Naive thymus-derived CD4-positive, alpha-beta T cell (primary cell): ENCODE data around the gene VDR. TPM values are rescaled to one million over a fixed set of nuclear protein-coding genes. Genes with fewer than 3 reads are reported as not detected.

ENCODE experiments used
- ATAC-seq: fragments of 150-1000 bp; cut with Tn5 transposase; 2 replicates; pipeline ENCODE4 v1.10.0; 2021; ENCODE audit warnings: mild to moderate bottlenecking, moderate library complexity
- CTCF ChIA-PET: fragments of 350-600 bp; sonication (Branson Sonifier 250); formaldehyde crosslinking; loops from one replicate; lab custom pipeline; 2021; ENCODE audit warnings: antibody characterized with exemption; lab: Charles Lee
- POLR2A ChIA-PET: fragments of 350-600 bp; sonication (Branson Sonifier 250); formaldehyde crosslinking; loops from one replicate; lab custom pipeline; 2021; ENCODE audit warnings: antibody characterized with exemption, inconsistent platforms; lab: Charles Lee
- DNase-seq, 9 donors: peaks; one replicate each; pipeline versions ENCODE4 v3.0.0 to v3.0.0-alpha.2; 2020 to 2022; ENCODE audit warnings: mixed read lengths in 1 of 9
- H3K27ac ChIP-seq: one replicate; pipeline ENCODE4 v1.7.0; 2013; ENCODE audit warnings: mild to moderate bottlenecking, low read depth, low read length, moderate library complexity
- H3K27me3 ChIP-seq, 2 donors: one replicate each; pipeline ENCODE4 v1.7.0; 2013; ENCODE audit warnings: low read length in 2 of 2, mild to moderate bottlenecking in 2 of 2, moderate library complexity in 2 of 2; ENCODE audit not compliant: control insufficient read depth in 2 of 2, insufficient read depth in 2 of 2
- H3K36me3 ChIP-seq, 3 experiments: 1 replicate in 2 of 3; 2 replicates in 1 of 3; pipeline ENCODE4 v1.7.0; 2013; ENCODE audit warnings: low read length in 3 of 3, mild to moderate bottlenecking in 3 of 3, moderate library complexity in 1 of 3; ENCODE audit not compliant: insufficient read depth in 3 of 3, control insufficient read depth in 2 of 3
- H3K4me1 ChIP-seq, 2 donors: one replicate each; pipeline ENCODE4 v1.7.0; 2013; ENCODE audit warnings: low read length in 2 of 2, mild to moderate bottlenecking in 2 of 2, moderate library complexity in 1 of 2; ENCODE audit not compliant: control insufficient read depth in 2 of 2, insufficient read depth in 2 of 2
- H3K4me3 ChIP-seq: 2 replicates; pipeline ENCODE4 v1.7.0; 2013; ENCODE audit warnings: mild to moderate bottlenecking, low read length
- H3K9me3 ChIP-seq, 3 experiments: 1 replicate in 2 of 3; 2 replicates in 1 of 3; pipeline ENCODE4 v1.7.0; 2013; ENCODE audit warnings: low read length in 3 of 3; ENCODE audit not compliant: control insufficient read depth in 2 of 3
- H3K27ac Mint-ChIP-seq, 9 donors: one replicate each; pipeline ENCODE4 v1.8.0; 2020 to 2022; ENCODE audit warnings: mixed read lengths in 9 of 9, mild to moderate bottlenecking in 8 of 9, moderate library complexity in 5 of 9, inconsistent platforms in 2 of 9
- H3K27me3 Mint-ChIP-seq, 5 donors: one replicate each; pipeline ENCODE4 v1.8.0; 2021 to 2022; ENCODE audit warnings: mixed read lengths in 5 of 5, mild to moderate bottlenecking in 1 of 5
- H3K36me3 Mint-ChIP-seq, 5 donors: one replicate each; pipeline ENCODE4 v1.8.0; 2020 to 2022; ENCODE audit warnings: mixed read lengths in 5 of 5, mild to moderate bottlenecking in 3 of 5, inconsistent platforms in 1 of 5
- H3K4me1 Mint-ChIP-seq, 7 donors: one replicate each; pipeline ENCODE4 v1.8.0; 2020 to 2022; ENCODE audit warnings: mixed read lengths in 7 of 7, mild to moderate bottlenecking in 3 of 7, inconsistent platforms in 1 of 7
- H3K4me3 Mint-ChIP-seq, 10 donors: one replicate each; pipeline ENCODE4 v1.8.0; 2020 to 2022; ENCODE audit warnings: mild to moderate bottlenecking in 10 of 10, mixed read lengths in 10 of 10, moderate library complexity in 6 of 10, inconsistent platforms in 2 of 10
- H3K9me3 Mint-ChIP-seq, 11 donors: one replicate each; pipeline ENCODE4 v1.8.0; 2020 to 2022; ENCODE audit warnings: mixed read lengths in 11 of 11, mild to moderate bottlenecking in 4 of 11, inconsistent platforms in 1 of 11, moderate library complexity in 1 of 11
- intact Hi-C, 2 donors: fragments of 100-400 bp; cut with micrococcal nuclease; formaldehyde crosslinking; loops; one replicate each; pipeline ENCODE4 v1.15.1; 2023
- polyA plus RNA-seq, 2 donors: library from polyadenylated mRNA; unstranded; fragments of 300-500 nt; fragmentation: Illumina TruSeq; gene quantifications; one replicate each; pipeline ENCODE4 v1.2.3, GENCODE V29; 2021
- total RNA-seq, 6 experiments: library from RNA in 5 of 6; stranded (reverse) in 5 of 6; gene quantifications; 1 replicate in 5 of 6; 2 replicates in 1 of 6; pipeline ENCODE4 v1.2.3 and lab custom pipeline; 2021 to 2026

The VDR gene
- total and polyA plus RNA-seq, 7 experiments from 2014 or later, result 0.11 to 82.6 (median 2.5) TPM

- Histone ChIP-seq H3K27ac (no peak overlapping the region), H3K36me3 (no peaks in the 10 kb centered on the region), H3K4me3 (no peak overlapping the region), H3K27me3 (no peaks in the 10 kb centered on the region), H3K4me1 (peaks cover 14 to 43% of the 10 kb centered on the region in 2 donors), H3K9me3 (no peaks in the 10 kb centered on the region)
- peaks cover 0 to 40% (median 0%) of the 10 kb centered on the region in 5 donors for H3K36me3 Mint-ChIP-seq
- H3K4me1 Mint-ChIP-seq, result peaks cover 39 to 90% (median 54%) of the 10 kb centered on the region in 7 donors
- H3K4me3 Mint-ChIP-seq, result peak overlapping the region in 1 of 10 donors; percentile 74
- H3K27ac Mint-ChIP-seq, result peak overlapping the region in 3 of 9 donors; percentile 2 to 99 (median 11)
- no peaks in the 10 kb centered on the region for H3K27me3 Mint-ChIP-seq
- ChIA-PET CTCF (interaction anchor here (0.8 to 1.5 kb wide), 5 partner anchors 10 to 172 kb away, joined by 3 to 6 read pairs (median 3); no protein-coding TSS in a partner anchor), POLR2A (interaction anchor here (1.9 kb wide), 1 partner anchor 12 kb away, joined by 6 read pairs; no protein-coding TSS in a partner anchor)
- no peak for ATAC-seq
- no peak for DNase-seq
- intact Hi-C loops, result loop anchor here in 1 of 2 donors (5.0 to 10.0 kb wide), 2 partner anchors 221 to 1362 kb away; partner anchors contain the start of gene SENP1
- H3K9me3 Mint-ChIP-seq, result peaks cover 0 to 3% (median 0%) of the 10 kb centered on the region in 11 donors
These were observed 18.1 kb downstream of the VDR start for GRCh38 chr12:47886510-47887240.

DNA sequence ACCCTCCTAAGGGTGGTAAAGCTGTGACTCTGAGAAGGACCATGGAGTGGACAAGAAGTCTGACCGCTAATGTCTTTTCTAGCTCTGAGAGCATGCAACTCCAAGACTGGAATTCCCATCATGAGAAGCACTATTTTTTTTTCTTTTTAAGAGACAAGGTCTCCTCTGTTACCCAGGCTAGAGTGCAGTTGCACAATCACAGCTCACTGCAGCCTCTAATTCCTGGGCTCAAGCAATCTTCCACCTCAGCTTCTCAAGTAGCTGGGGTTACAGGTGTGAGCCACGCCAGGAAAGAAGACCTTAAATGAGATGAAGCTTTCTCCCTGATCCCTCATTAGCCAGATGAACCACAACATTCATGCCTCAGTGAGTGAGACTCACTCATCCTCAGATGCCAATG, 19.2 kb downstream of the VDR start:
- Histone ChIP-seq H3K9me3 (no peaks in the 10 kb centered on the region), H3K4me3 (no peak overlapping the region), H3K4me1 (peaks cover 14 to 44% of the 10 kb centered on the region in 2 donors), H3K27ac (no peak overlapping the region), H3K27me3 (no peaks in the 10 kb centered on the region), H3K36me3 (no peaks in the 10 kb centered on the region)
- intact Hi-C loops, result loop anchor here in 1 of 2 donors (1.0 to 10.0 kb wide), 4 partner anchors 19 to 1361 kb away; partner anchors contain the start of genes SENP1 and VDR
- Mint-ChIP-seq H3K4me1 (peaks cover 37 to 85% (median 61%) of the 10 kb centered on the region in 7 donors), H3K27ac (peak overlapping the region in 5 of 9 donors; percentile 26 to 99 (median 94)), H3K9me3 (peaks cover 0 to 3% (median 0%) of the 10 kb centered on the region in 11 donors), H3K27me3 (no peaks in the 10 kb centered on the region), H3K36me3 (peaks cover 0 to 36% (median 0%) of the 10 kb centered on the region in 5 donors), H3K4me3 (peak overlapping the region in 4 of 10 donors; percentile 74 to 94 (median 86))
- POLR2A ChIA-PET, result interaction anchor here (0.7 to 1.1 kb wide), 2 partner anchors 17 to 175 kb away, joined by 3 read pairs; no protein-coding TSS in a partner anchor
- CTCF ChIA-PET, result interaction anchor here (0.6 to 1.6 kb wide), 10 partner anchors 11 to 646 kb away, joined by 3 to 5 read pairs (median 4); no protein-coding TSS in a partner anchor
- ATAC-seq (no peak), DNase-seq (no peak)

DNA sequence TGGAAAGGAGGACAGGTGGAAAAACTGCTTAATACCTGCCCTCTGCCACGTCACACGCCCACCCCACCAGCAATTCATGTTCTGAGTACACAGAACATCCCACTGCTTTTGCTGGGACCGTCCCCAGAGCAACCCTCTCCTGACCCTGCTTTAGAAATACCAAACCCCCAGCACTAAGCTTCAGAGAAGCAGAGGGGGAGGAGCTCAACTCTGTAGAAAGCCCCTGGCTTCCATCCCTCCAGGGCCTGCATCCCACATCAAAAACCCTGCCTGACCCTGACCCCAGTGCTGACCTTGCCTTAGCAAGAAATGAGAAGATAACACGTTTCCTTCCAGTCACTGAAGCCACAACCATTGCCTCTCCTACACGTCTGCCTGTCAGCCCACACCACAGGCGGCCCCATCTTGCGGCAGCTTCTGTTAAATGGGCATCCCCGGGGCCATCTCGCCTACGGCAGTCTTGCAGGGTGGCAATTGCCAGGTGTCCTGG, 19.7 kb downstream of the VDR start:
- intact Hi-C loops, result loop anchor here in 1 of 2 donors (1.0 to 10.0 kb wide), 4 partner anchors 19 to 1360 kb away; partner anchors contain the start of genes SENP1 and VDR
- Mint-ChIP-seq H3K4me1 (peaks cover 37 to 85% (median 60%) of the 10 kb centered on the region in 7 donors), H3K9me3 (peaks cover 0 to 3% (median 0%) of the 10 kb centered on the region in 11 donors), H3K27ac (peak overlapping the region; percentile 32 to 99 (median 68)), H3K27me3 (no peaks in the 10 kb centered on the region), H3K36me3 (peaks cover 0 to 36% (median 0%) of the 10 kb centered on the region in 5 donors), H3K4me3 (peak overlapping the region in 8 of 10 donors; percentile 3 to 94 (median 79))
- H3K36me3 ChIP-seq, result no peaks in the 10 kb centered on the region
- ChIA-PET CTCF (interaction anchor here (0.6 to 1.7 kb wide), 10 partner anchors 12 to 646 kb away, joined by 3 to 6 read pairs (median 4); partner anchors contain the start of gene VDR), POLR2A (interaction anchor here (0.7 to 2.8 kb wide), 3 partner anchors 18 to 175 kb away, joined by 3 to 13 read pairs (median 3); partner anchors contain the start of gene VDR)
- peak in 1 of 9 donors; percentile 85 for DNase-seq
- H3K9me3 ChIP-seq, result no peaks in the 10 kb centered on the region
- H3K4me1 ChIP-seq, result peaks cover 14 to 44% of the 10 kb centered on the region in 2 donors
- no peaks in the 10 kb centered on the region for H3K27me3 ChIP-seq
- H3K27ac ChIP-seq, result no peak overlapping the region
- H3K4me3 ChIP-seq, result no peak overlapping the region
- ATAC-seq, result peak; percentile 49

GRCh38 chr12:47884501-47884900, 20.3 kb downstream of the VDR start:
- Mint-ChIP-seq H3K27ac (peak overlapping the region in 8 of 9 donors; percentile 51 to 99 (median 78)), H3K9me3 (peaks cover 0 to 3% (median 0%) of the 10 kb centered on the region in 11 donors), H3K36me3 (peaks cover 0 to 36% (median 0%) of the 10 kb centered on the region in 5 donors), H3K4me1 (peaks cover 37 to 84% (median 57%) of the 10 kb centered on the region in 7 donors), H3K27me3 (no peaks in the 10 kb centered on the region), H3K4me3 (peak overlapping the region in 8 of 10 donors; percentile 20 to 94 (median 79))
- Histone ChIP-seq H3K4me3 (no peak overlapping the region), H3K4me1 (peaks cover 14 to 44% of the 10 kb centered on the region in 2 donors), H3K27me3 (no peaks in the 10 kb centered on the region), H3K9me3 (no peaks in the 10 kb centered on the region), H3K27ac (no peak overlapping the region), H3K36me3 (no peaks in the 10 kb centered on the region)
- POLR2A ChIA-PET, result interaction anchor here (1.9 to 2.8 kb wide), 2 partner anchors 10 to 21 kb away, joined by 10 to 13 read pairs; partner anchors contain the start of gene VDR
- ATAC-seq, result no peak
- intact Hi-C loops, result loop anchor here (2.0 to 10.0 kb wide), 3 partner anchors 72 to 1360 kb away; partner anchors contain the start of gene TMEM106C (in 2 of the 2)
- no peak for DNase-seq
- CTCF ChIA-PET, result interaction anchor here (0.7 to 1.7 kb wide), 5 partner anchors 15 to 82 kb away, joined by 3 to 6 read pairs (median 4); partner anchors contain the start of gene VDR

- peaks cover 14 to 39% of the 10 kb centered on the region in 2 donors for H3K4me1 ChIP-seq
- ATAC-seq (no peak), DNase-seq (no peak)
- CTCF ChIA-PET, result interaction anchor here (0.6 to 1.7 kb wide), 9 partner anchors 9 to 859 kb away, joined by 3 to 6 read pairs (median 4); partner anchors contain the start of gene VDR
- intact Hi-C loops, result loop anchor here (1.0 to 10.0 kb wide), 6 partner anchors 16 to 1359 kb away; partner anchors contain the start of genes TMEM106C (in 2 of the 2) and VDR (in 1 of the 2)
- no peaks in the 10 kb centered on the region for H3K36me3 ChIP-seq
- Mint-ChIP-seq H3K4me1 (peaks cover 36 to 80% (median 57%) of the 10 kb centered on the region in 7 donors), H3K9me3 (peaks cover 0 to 3% (median 0%) of the 10 kb centered on the region in 11 donors), H3K4me3 (peak overlapping the region; percentile 84 to 95 (median 90)), H3K36me3 (peaks cover 0 to 36% (median 0%) of the 10 kb centered on the region in 5 donors), H3K27me3 (no peaks in the 10 kb centered on the region), H3K27ac (peak overlapping the region; percentile 72 to 99 (median 95))
- H3K9me3 ChIP-seq, result no peaks in the 10 kb centered on the region
- H3K4me3 ChIP-seq, result no peak overlapping the region
- H3K27me3 ChIP-seq, result no peaks in the 10 kb centered on the region
- POLR2A ChIA-PET, result interaction anchor here (0.7 to 2.8 kb wide), 11 partner anchors 8 to 315 kb away, joined by 3 to 13 read pairs (median 4); partner anchors contain the start of genes HDAC7 and VDR
- H3K27ac ChIP-seq, result no peak overlapping the region
These were observed 21.1 kb downstream of the VDR start for GRCh38 chr12:47883663-47884195.
